Lower lobe of right lung (tissue), 2 donors: ENCODE data around the gene BRCA1. TPM values are rescaled to one million over a fixed set of nuclear protein-coding genes. Genes with fewer than 3 reads are reported as not detected.

Source experiments
- ATAC-seq, 2 donors: fragments of 200-7000 bp; cut with Tn5 transposase; one replicate each; pipeline ENCODE4 v1.9.1; 2020 to 2022; ENCODE audit warnings: mild to moderate bottlenecking in 2 of 2, moderate library complexity in 2 of 2
- DNase-seq: peaks from one replicate; pipeline ENCODE4 v3.0.0-alpha.2; 2020
- H3K27ac ChIP-seq: fragments of 200-600 bp; one replicate; pipeline ENCODE4 v1.8.0; 2022
- H3K27me3 ChIP-seq: fragments of 200-600 bp; one replicate; pipeline ENCODE4 v1.8.0; 2022; ENCODE audit warnings: low read depth
- H3K36me3 ChIP-seq: fragments of 200-600 bp; one replicate; pipeline ENCODE4 v1.8.0; 2022; ENCODE audit warnings: mild to moderate bottlenecking
- H3K4me1 ChIP-seq: fragments of 200-600 bp; one replicate; pipeline ENCODE4 v1.8.0; 2022
- H3K4me3 ChIP-seq: fragments of 200-600 bp; one replicate; pipeline ENCODE4 v1.8.0; 2022; ENCODE audit warnings: mild to moderate bottlenecking
- H3K9me3 ChIP-seq: fragments of 200-600 bp; one replicate; pipeline ENCODE4 v1.8.0; 2022
- CTCF ChIP-seq: fragments of 200-600 bp; IDR thresholded peaks from one replicate; pipeline ENCODE4 v1.8.0; 2022; ENCODE audit warnings: antibody characterized with exemption, mild to moderate bottlenecking
- intact Hi-C: fragments of 100-400 bp; cut with DNase I; formaldehyde crosslinking; loops from one replicate; pipeline ENCODE4 v1.11.0; 2022
- total RNA-seq: library from RNA; stranded (reverse); fragmentation: NEBNext Ultra II Directional; extraction: Animal tissue kit (Norgen Biotek cat#: 25700); gene quantifications from one replicate; pipeline ENCODE4 v1.2.1, GENCODE V29; 2021
- donor health status: DM: no; HTN: yes; CAD: no; lungs with severe emphysema.

BRCA1 gene
- total RNA-seq, 1 donor from 2014 or later = 7.4 TPM

- no peak overlapping the region for H3K27ac ChIP-seq
- no peak for TF ChIP-seq CTCF
- no peaks in the 10 kb centered on the region for H3K27me3 ChIP-seq
- H3K9me3 ChIP-seq = no peaks in the 10 kb centered on the region
- H3K4me1 ChIP-seq = peaks cover 34% of the 10 kb centered on the region
- ATAC-seq = no peak
- H3K36me3 ChIP-seq = no peaks in the 10 kb centered on the region
- H3K4me3 ChIP-seq = no peak overlapping the region
- intact Hi-C loops = no loop called here
- no peak for DNase-seq
Observed at GRCh38 chr17:43126911-43127290, 1.7 kb upstream of the BRCA1 start.

GRCh38 chr17:43125967-43126910 lies 1.1 kb upstream of the BRCA1 start:
- no peak for DNase-seq
- Histone ChIP-seq H3K36me3 (no peaks in the 10 kb centered on the region), H3K4me1 (peaks cover 34% of the 10 kb centered on the region), H3K9me3 (no peaks in the 10 kb centered on the region), H3K4me3 (peak overlapping the region; percentile 69), H3K27ac (peak overlapping the region; percentile 86), H3K27me3 (no peaks in the 10 kb centered on the region)
- TF ChIP-seq CTCF = no peak
- intact Hi-C loops = no loop called here
- no peak for ATAC-seq

- intact Hi-C loops = no loop called here
- Histone ChIP-seq H3K9me3 (no peaks in the 10 kb centered on the region), H3K27me3 (no peaks in the 10 kb centered on the region), H3K4me1 (no peaks in the 10 kb centered on the region), H3K4me3 (no peak overlapping the region), H3K36me3 (no peaks in the 10 kb centered on the region), H3K27ac (no peak overlapping the region)
- ATAC-seq = peak; percentile 52 to 54
- no peak for TF ChIP-seq CTCF
- DNase-seq = no peak
Observed at GRCh38 chr17:43118679-43119615, 6.2 kb downstream of the BRCA1 start.

- TF ChIP-seq CTCF = no peak
- Histone ChIP-seq H3K36me3 (no peaks in the 10 kb centered on the region), H3K4me1 (no peaks in the 10 kb centered on the region), H3K4me3 (no peak overlapping the region), H3K27me3 (no peaks in the 10 kb centered on the region), H3K9me3 (no peaks in the 10 kb centered on the region), H3K27ac (no peak overlapping the region)
- intact Hi-C loops = no loop called here
- DNase-seq (no peak), ATAC-seq (no peak)
Observed at GRCh38 chr17:43114151-43114552, 11.0 kb downstream of the BRCA1 start.

GRCh38 chr17:43106552-43106951 lies 18.6 kb downstream of the BRCA1 start:
- H3K4me3 ChIP-seq = no peak overlapping the region
- no peaks in the 10 kb centered on the region for H3K4me1 ChIP-seq
- DNase-seq (no peak), ATAC-seq (no peak)
- no peaks in the 10 kb centered on the region for H3K36me3 ChIP-seq
- no peaks in the 10 kb centered on the region for H3K27me3 ChIP-seq
- intact Hi-C loops = no loop called here
- no peak for TF ChIP-seq CTCF
- no peak overlapping the region for H3K27ac ChIP-seq
- no peaks in the 10 kb centered on the region for H3K9me3 ChIP-seq
